GM19463 (cell line): Measurements from ENCODE around the gene CDC25A.

Experiments used
- ATAC-seq: cut with Tn5 transposase; IDR thresholded peaks from one replicate; pipeline ENCODE4 v1.9.1; 2021; ENCODE audit warnings: mild to moderate bottlenecking, moderate library complexity; ENCODE audit not compliant: unreplicated experiment

Gene CDC25A

DNA sequence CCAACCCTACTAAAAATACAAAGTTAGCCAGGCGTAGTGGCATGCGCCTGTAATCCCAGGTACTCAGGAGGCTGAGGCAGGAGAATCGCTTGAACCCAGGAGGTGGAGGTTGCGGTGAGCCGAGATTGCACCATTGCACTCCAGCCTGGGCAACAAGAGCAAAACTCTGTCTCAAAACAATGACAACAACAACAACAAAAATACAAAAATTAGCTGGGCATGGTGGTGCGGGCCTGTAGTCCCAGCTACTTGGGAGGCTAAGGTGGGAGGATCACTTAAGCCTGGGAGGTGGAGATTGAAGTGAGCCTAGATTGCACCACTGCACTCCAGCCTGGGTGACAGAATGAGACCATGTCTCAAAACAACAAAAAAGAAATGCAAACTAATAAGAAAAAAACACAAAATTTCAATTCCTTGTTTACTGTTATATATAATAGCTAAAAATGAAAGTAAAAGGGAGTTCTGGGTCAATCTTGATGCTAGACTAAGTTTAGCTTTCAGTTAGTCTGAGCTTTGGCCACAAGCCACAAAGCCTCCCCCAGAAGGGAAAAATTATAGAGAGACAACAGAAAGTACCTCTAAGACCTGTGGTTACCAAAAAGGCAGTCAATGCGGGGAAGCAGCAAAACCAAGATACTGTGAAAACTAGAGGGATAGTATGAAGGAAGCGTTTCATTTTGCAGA is 76.0 kb downstream of the CDC25A start:
- peak; percentile 97 for ATAC-seq

DNA sequence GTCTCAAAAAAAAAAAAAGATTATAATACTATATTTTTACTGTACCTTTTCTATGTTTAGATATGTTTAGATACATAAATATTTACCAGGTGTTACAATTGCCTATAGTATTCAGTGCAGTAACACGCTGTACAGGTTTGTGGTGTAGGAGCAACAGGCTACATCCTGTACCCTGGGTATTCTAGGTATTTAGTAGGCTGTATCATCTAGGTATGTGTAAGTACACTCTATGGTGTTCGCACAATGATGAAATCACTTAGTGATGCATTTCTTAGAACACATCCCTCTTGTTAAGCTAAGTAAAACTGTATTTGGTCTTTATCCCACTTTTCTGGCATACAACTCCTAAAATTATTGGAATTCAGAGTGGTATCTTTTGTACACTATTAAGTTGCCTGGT is 77.8 kb downstream of the CDC25A start:
- ATAC-seq = no peak

DNA sequence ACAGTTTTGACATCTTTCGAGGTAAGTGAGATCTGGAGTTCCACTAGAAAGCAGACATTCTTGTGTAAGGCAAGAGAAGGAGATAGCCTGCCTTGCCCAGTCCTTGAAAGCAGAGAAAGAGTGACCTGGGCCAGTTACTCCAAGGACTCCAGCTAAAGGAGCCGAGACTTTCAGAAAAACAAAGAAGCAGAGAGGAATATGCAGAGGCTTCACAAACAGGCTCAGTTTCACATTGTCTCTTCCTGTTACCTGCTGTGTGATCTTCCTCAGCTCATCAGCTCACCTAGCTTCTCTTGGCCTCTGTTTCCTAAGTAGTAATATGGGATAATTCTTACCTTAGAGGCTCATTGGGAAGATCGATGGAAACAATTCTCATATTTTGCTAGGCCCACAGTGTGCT is 81.0 kb downstream of the CDC25A start:
- no peak for ATAC-seq
